IMR-90 (cell line): ENCODE results near the gene APP. TPM values are rescaled to one million over a fixed set of nuclear protein-coding genes. Genes with fewer than 3 reads are reported as not detected.

Experiments used
- ATAC-seq: fragments of 200-7000 bp; cut with Tn5 transposase; 2 replicates; pipeline ENCODE4 v1.9.1; 2020; ENCODE audit warnings: low read depth, mild to moderate bottlenecking, moderate library complexity
- BruUV-seq: library from RNA; stranded (reverse); fragments of 400-500 nt; replicated peaks from 2 replicates; lab custom pipeline; 2021; lab: Mats Ljungman, UMichigan
- CTCF ChIA-PET: fragments of 300-600 bp; formaldehyde crosslinking; extraction: SDS; loops from one replicate; lab custom pipeline; 2021; ENCODE audit warnings: antibody characterized with exemption; lab: Yijun Ruan, JAX
- POLR2A ChIA-PET: fragments of 300-600 bp; sonication (Branson Sonifier 250); formaldehyde crosslinking; loops from one replicate; lab custom pipeline; 2022; ENCODE audit warnings: antibody characterized with exemption; ENCODE audit not compliant: unreplicated experiment; lab: Charles Lee
- DNase-seq: peaks from one replicate; pipeline ENCODE4 v3.0.0; 2013
- H2AFZ ChIP-seq: replicated peaks from 2 replicates; pipeline ENCODE3; 2013; ENCODE audit warnings: low read length, mild to moderate bottlenecking; ENCODE audit not compliant: poor library complexity
- H2AK5ac ChIP-seq: 2 replicates; pipeline ENCODE4 v1.6.1; 2013; ENCODE audit warnings: low read depth, low read length, inconsistent platforms
- H2AK9ac ChIP-seq: replicated peaks from 2 replicates; pipeline ENCODE3; 2013; ENCODE audit warnings: mild to moderate bottlenecking, low read depth, low read length, moderate library complexity; ENCODE audit not compliant: poor library complexity
- H2BK120ac ChIP-seq: 2 replicates; pipeline ENCODE4 v1.6.1; 2013; ENCODE audit warnings: low read depth, low read length, inconsistent platforms
- H2BK15ac ChIP-seq: 3 replicates; pipeline ENCODE4 v1.6.1; 2013; ENCODE audit warnings: low read depth, low read length, inconsistent platforms
- H2BK20ac ChIP-seq: 2 replicates; pipeline ENCODE4 v1.6.1; 2013; ENCODE audit warnings: low read depth, mild to moderate bottlenecking, inconsistent platforms, low read length, moderate library complexity
- H2BK5ac ChIP-seq: 2 replicates; pipeline ENCODE4 v1.6.1; 2013; ENCODE audit warnings: mild to moderate bottlenecking, low read depth, low read length, inconsistent platforms; ENCODE audit not compliant: poor library complexity, severe bottlenecking
- H3K14ac ChIP-seq: replicated peaks from 2 replicates; pipeline ENCODE4 v1.6.1; 2013; ENCODE audit warnings: low read depth, low read length, inconsistent platforms
- H3K18ac ChIP-seq: 2 replicates; pipeline ENCODE4 v1.6.1; 2013; ENCODE audit warnings: low read depth, low read length, control low read depth
- H3K23ac ChIP-seq: 2 replicates; pipeline ENCODE4 v1.6.1; 2013; ENCODE audit warnings: low read depth, low read length, inconsistent platforms
- H3K27ac ChIP-seq: 2 replicates; pipeline ENCODE4 v1.5.1; 2013; ENCODE audit warnings: mild to moderate bottlenecking, control low read depth, low read length; ENCODE audit not compliant: insufficient read depth
- H3K27me3 ChIP-seq: 2 replicates; pipeline ENCODE4 v1.6.1; 2013; ENCODE audit warnings: low read length; ENCODE audit not compliant: control insufficient read depth, insufficient read depth
- H3K36me3 ChIP-seq: 2 replicates; pipeline ENCODE4 v1.6.1; 2013; ENCODE audit warnings: low read length, mixed read lengths; ENCODE audit not compliant: control insufficient read depth, insufficient read depth
- H3K4ac ChIP-seq: 2 replicates; pipeline ENCODE4 v1.6.1; 2013; ENCODE audit warnings: low read depth, low read length, inconsistent platforms
- H3K4me1 ChIP-seq: 2 replicates; pipeline ENCODE4 v1.6.1; 2013; ENCODE audit warnings: low read length, mixed read lengths; ENCODE audit not compliant: control insufficient read depth, insufficient read depth
- H3K4me2 ChIP-seq: 2 replicates; pipeline ENCODE4 v1.6.1; 2013; ENCODE audit warnings: low read depth, mild to moderate bottlenecking, control low read depth, low read length, moderate library complexity
- H3K4me3 ChIP-seq: 2 replicates; pipeline ENCODE4 v1.5.1; 2013; ENCODE audit warnings: low read depth, mild to moderate bottlenecking, control low read depth, low read length, moderate library complexity; ENCODE audit not compliant: insufficient read depth
- H3K56ac ChIP-seq: 2 replicates; pipeline ENCODE4 v1.6.1; 2013; ENCODE audit warnings: low read length, inconsistent platforms; ENCODE audit not compliant: insufficient read depth; ENCODE audit errors: extremely low read depth
- H3K79me1 ChIP-seq, 2 experiments: 2 replicates each; pipeline ENCODE4 v1.6.1; 2013; ENCODE audit warnings: low read length in 2 of 2, inconsistent platforms in 1 of 2, low read depth in 1 of 2
- H3K9ac ChIP-seq: 2 replicates; pipeline ENCODE4 v1.6.1; 2013; ENCODE audit warnings: low read depth, low read length, control low read depth
- H3K9me1 ChIP-seq: 2 replicates; pipeline ENCODE4 v1.6.1; 2013; ENCODE audit warnings: low read length, inconsistent platforms; ENCODE audit not compliant: insufficient read depth
- H3K9me3 ChIP-seq: 2 replicates; pipeline ENCODE4 v1.6.1; 2013; ENCODE audit warnings: low read length; ENCODE audit not compliant: control insufficient read depth, insufficient read depth
- H4K20me1 ChIP-seq: 2 replicates; pipeline ENCODE4 v1.6.1; 2013; ENCODE audit warnings: low read length, inconsistent platforms; ENCODE audit not compliant: insufficient read depth
- H4K5ac ChIP-seq: 2 replicates; pipeline ENCODE4 v1.6.1; 2013; ENCODE audit warnings: mild to moderate bottlenecking, low read depth, low read length, control low read depth
- H4K8ac ChIP-seq, 2 experiments: 2 replicates each; pipeline ENCODE4 v1.6.1; 2013; ENCODE audit warnings: low read depth in 2 of 2, low read length in 2 of 2, control low read depth in 1 of 2, inconsistent platforms in 1 of 2
- H4K91ac ChIP-seq: 2 replicates; pipeline ENCODE4 v1.6.1; 2013; ENCODE audit warnings: low read depth, low read length, inconsistent platforms; ENCODE audit not compliant: insufficient read depth
- BHLHE40 ChIP-seq: fragments of 150-350 bp; IDR thresholded peaks from 2 replicates; pipeline ENCODE4 v1.6.1; 2016; ENCODE audit warnings: mild to moderate bottlenecking, low read depth, low read length
- CEBPB ChIP-seq: IDR thresholded peaks from 2 replicates; pipeline ENCODE4 v1.6.1; 2012; ENCODE audit warnings: low read depth, low read length, improper control_type of control experiment
- CHD1 ChIP-seq: IDR thresholded peaks from 2 replicates; pipeline ENCODE4 v1.6.1; 2012; ENCODE audit warnings: low read depth, low read length, improper control_type of control experiment
- CTCF ChIP-seq: conservative IDR thresholded peaks from 2 replicates; pipeline ENCODE4 v1.5.1; 2012; ENCODE audit warnings: mild to moderate bottlenecking, low read depth, low read length, improper control_type of control experiment
- ELK1 ChIP-seq: fragments of 150-350 bp; IDR thresholded peaks from 2 replicates; pipeline ENCODE4 v1.6.1; 2016; ENCODE audit warnings: low read depth, mild to moderate bottlenecking, low read length, moderate library complexity, borderline replicate concordance
- FOS ChIP-seq: fragments of 150-350 bp; IDR thresholded peaks from 2 replicates; pipeline ENCODE4 v1.6.1; 2016; ENCODE audit warnings: low read depth, low read length
- MAFK ChIP-seq: IDR thresholded peaks from 2 replicates; pipeline ENCODE4 v1.6.1; 2012; ENCODE audit warnings: low read depth, low read length, improper control_type of control experiment
- MAZ ChIP-seq: IDR thresholded peaks from 2 replicates; pipeline ENCODE4 v1.6.1; 2012; ENCODE audit warnings: low read depth, mild to moderate bottlenecking, low read length, improper control_type of control experiment, moderate library complexity, borderline replicate concordance
- MXI1 ChIP-seq: IDR thresholded peaks from 2 replicates; pipeline ENCODE4 v1.6.1; 2012; ENCODE audit warnings: low read depth, mild to moderate bottlenecking, low read length, moderate library complexity, borderline replicate concordance
- NFE2L2 ChIP-seq: fragments of 150-350 bp; IDR thresholded peaks from 2 replicates; pipeline ENCODE4 v1.6.1; 2016; ENCODE audit warnings: low read depth, mild to moderate bottlenecking, low read length
- POLR2A ChIP-seq: IDR thresholded peaks from 2 replicates; pipeline ENCODE4 v1.6.1; 2012; ENCODE audit warnings: mild to moderate bottlenecking, low read depth, low read length
- RAD21 ChIP-seq: IDR thresholded peaks from 2 replicates; pipeline ENCODE4 v1.6.1; 2012; ENCODE audit warnings: low read length, improper control_type of control experiment
- RCOR1 ChIP-seq: IDR thresholded peaks from 2 replicates; pipeline ENCODE4 v1.6.1; 2012; ENCODE audit warnings: mild to moderate bottlenecking, low read length, improper control_type of control experiment; ENCODE audit not compliant: insufficient replicate concordance
- RFX5 ChIP-seq: IDR thresholded peaks from 2 replicates; pipeline ENCODE4 v1.8.0; 2012; ENCODE audit warnings: low read depth, mild to moderate bottlenecking, low read length, moderate library complexity
- SMC3 ChIP-seq: fragments of 150-350 bp; IDR thresholded peaks from 2 replicates; pipeline ENCODE4 v1.6.1; 2016; ENCODE audit warnings: low read depth, mild to moderate bottlenecking, antibody characterized with exemption, low read length, moderate library complexity
- WGBS, 2 experiments: methylation state at CpG; one replicate each; pipeline versions ENCODE4 v1.1.5 to v1.1.7; 2013; ENCODE audit warnings: missing lambda C conversion rate in 2 of 2; ENCODE audit not compliant: insufficient read length in 1 of 2; ENCODE audit errors: extremely low coverage in 2 of 2; 5-methylcytosine and 5-hydroxymethylcytosine counted together
- dilution Hi-C: fragments of 300-500 bp; cut with HindIII; formaldehyde crosslinking; loops from one replicate; pipeline ENCODE4 v1.14.3; 2018; ENCODE audit warnings: low sequenced_read_pairs; ENCODE audit not compliant: unreplicated experiment
- in situ Hi-C: fragments of 300-500 bp; cut with MboI; formaldehyde crosslinking; loops from 3 replicates; pipeline ENCODE4 v1.14.3; 2019; ENCODE audit warnings: low sequenced_read_pairs, inconsistent platforms, mixed read lengths
- intact Hi-C: fragments of 100-400 bp; cut with micrococcal nuclease; formaldehyde crosslinking; loops from 2 replicates; pipeline ENCODE4 v1.10.0; 2022
- polyA plus RNA-seq, 3 experiments: library from polyadenylated mRNA; depleted of rRNA; stranded (reverse); fragments of >200 nt; gene quantifications; 2 replicates each; pipeline ENCODE4 v1.2.3, GENCODE V29; 2012; ENCODE audit warnings: low replicate concordance in 1 of 3
- total RNA-seq: library from RNA; depleted of rRNA; stranded (reverse); fragments of >200 nt; gene quantifications from 2 replicates; pipeline ENCODE4 v1.2.3, GENCODE V29; 2012

The APP gene
- total and polyA plus RNA-seq, 2 of the 4 experiments (the other 2 are of a cell fraction) = 191 to 530 TPM

GRCh38 chr21:26020510-26020909 lies 150.1 kb downstream of the APP start:
- Histone ChIP-seq H2BK120ac (no peak overlapping the region), H2AK5ac (no peak overlapping the region), H2BK20ac (no peak overlapping the region), H3K56ac (no peak overlapping the region), H2BK15ac (no peak overlapping the region), H3K27ac (no peak overlapping the region), H4K20me1 (no peaks in the 10 kb centered on the region), H3K18ac (no peak overlapping the region), H3K36me3 (peaks cover 6% of the 10 kb centered on the region), H3K4me2 (no peak overlapping the region), H4K8ac (no peak overlapping the region), H2AK9ac (no peak overlapping the region), H3K9me3 (no peaks in the 10 kb centered on the region), H2AFZ (no peak overlapping the region), H3K14ac (no peak overlapping the region), H3K27me3 (no peaks in the 10 kb centered on the region), H3K9ac (no peak overlapping the region), H3K4me1 (no peaks in the 10 kb centered on the region), H3K4me3 (no peak overlapping the region), H4K5ac (no peak overlapping the region), H3K79me1 (peaks cover 20 to 38% of the 10 kb centered on the region in 2 experiments), H3K9me1 (peaks cover 5% of the 10 kb centered on the region; the same call in 1 of the 2 replicates), H3K4ac (no peak overlapping the region), H2BK5ac (no peak overlapping the region), H3K23ac (no peak overlapping the region), H4K91ac (no peak overlapping the region)
- no peak for TF ChIP-seq RAD21
- TF ChIP-seq RFX5 = no peak
- TF ChIP-seq POLR2A = no peak
- no peak for TF ChIP-seq SMC3
- TF ChIP-seq ELK1 = no peak
- no peak for TF ChIP-seq MXI1
- no peak for TF ChIP-seq CHD1
- no peak for TF ChIP-seq CTCF
- no peak for TF ChIP-seq FOS
- no peak for TF ChIP-seq CEBPB
- TF ChIP-seq BHLHE40 = no peak
- no peak for TF ChIP-seq NFE2L2
- TF ChIP-seq MAZ = no peak
- TF ChIP-seq RCOR1 = no peak
- TF ChIP-seq MAFK = no peak
- dilution Hi-C loops (no loop called here), in situ Hi-C loops (no loop called here), intact Hi-C loops (no loop called here)
- no CpG with 5 or more reads among the region's 1 CpG for WGBS, 2 experiments
- no peak for ATAC-seq
- BruUV-seq = no TSS peak
- ChIA-PET CTCF (no interaction called here), POLR2A (no interaction called here)
- DNase-seq = no peak
